RWPE1 (cell line): ENCODE results near the gene B3GNT9.

Experiments
- CTCF ChIA-PET: fragments of 350-600 bp; sonication (Branson Sonifier 250); formaldehyde crosslinking; extraction: SDS; loops from one replicate; lab custom pipeline; 2021; lab: Yijun Ruan, JAX
- POLR2A ChIA-PET: fragments of 400-600 bp; formaldehyde crosslinking; extraction: SDS; loops from one replicate; lab custom pipeline; 2020; ENCODE audit warnings: antibody characterized with exemption; ENCODE audit not compliant: low non-redundant PET; lab: Yijun Ruan, JAX
- DNase-seq: peaks from one replicate; pipeline ENCODE4 v3.0.0; 2012; ENCODE audit warnings: low spot score
- H3K27ac ChIP-seq: fragments of 450-650 bp; 2 replicates; pipeline ENCODE4 v1.5.1; 2017
- TF ChIP-seq, protein P1 (sequence below): fragments of 450-650 bp; conservative IDR thresholded peaks from 2 replicates; pipeline ENCODE4 v1.5.1; 2017; ENCODE audit warnings: low read depth, mild to moderate bottlenecking

Gene B3GNT9

DNA sequence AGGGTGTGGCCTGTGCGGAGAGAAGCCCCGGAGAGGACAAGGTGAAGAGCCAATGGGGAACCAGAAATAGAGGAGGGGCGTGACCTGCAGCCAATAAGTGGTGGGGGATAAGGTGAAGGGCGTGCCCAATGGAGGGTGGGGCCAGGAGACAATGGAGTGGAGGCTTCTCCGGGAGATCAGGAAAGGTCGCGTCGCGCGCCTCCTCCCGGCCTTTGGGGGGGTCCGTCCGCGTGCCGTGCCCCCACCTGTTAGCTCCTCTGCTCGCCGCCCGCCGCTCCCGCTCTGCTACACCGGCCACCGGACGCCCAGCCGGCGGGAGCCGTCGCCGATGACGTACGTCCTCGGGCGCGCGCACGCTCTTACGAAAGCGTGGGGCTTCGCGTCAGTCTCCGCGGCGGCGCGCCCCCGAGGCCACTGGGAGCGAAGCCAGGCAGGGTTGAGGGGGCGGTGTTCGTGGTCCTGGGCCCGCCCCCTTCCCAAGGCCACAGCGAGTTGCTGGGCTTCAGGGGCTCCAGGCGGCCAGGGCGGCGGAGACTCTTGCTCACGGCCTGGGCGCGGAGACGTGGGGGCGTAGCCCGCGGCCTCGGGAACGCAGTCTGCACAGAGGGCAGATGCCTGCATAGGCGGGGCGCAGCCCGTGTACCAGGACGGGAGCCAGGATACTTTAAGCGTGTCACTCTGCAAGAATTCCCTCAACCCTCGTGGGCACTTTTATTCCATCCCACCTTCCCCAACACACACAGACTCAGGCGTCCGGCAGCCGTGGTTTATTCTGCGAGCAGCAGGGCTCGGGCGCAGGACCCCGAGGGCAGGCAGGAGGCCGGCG is 33.0 kb upstream of the B3GNT9 start, which contains the start of gene MATCAP1:
Gene MATCAP1 (minus strand): TSS at position 337 of the 826 bp plus-strand sequence. CDS start 3,353 bp downstream, outside the sequence.
- peak; percentile 99 for DNase-seq
- TF ChIP-seq, protein P1, sequence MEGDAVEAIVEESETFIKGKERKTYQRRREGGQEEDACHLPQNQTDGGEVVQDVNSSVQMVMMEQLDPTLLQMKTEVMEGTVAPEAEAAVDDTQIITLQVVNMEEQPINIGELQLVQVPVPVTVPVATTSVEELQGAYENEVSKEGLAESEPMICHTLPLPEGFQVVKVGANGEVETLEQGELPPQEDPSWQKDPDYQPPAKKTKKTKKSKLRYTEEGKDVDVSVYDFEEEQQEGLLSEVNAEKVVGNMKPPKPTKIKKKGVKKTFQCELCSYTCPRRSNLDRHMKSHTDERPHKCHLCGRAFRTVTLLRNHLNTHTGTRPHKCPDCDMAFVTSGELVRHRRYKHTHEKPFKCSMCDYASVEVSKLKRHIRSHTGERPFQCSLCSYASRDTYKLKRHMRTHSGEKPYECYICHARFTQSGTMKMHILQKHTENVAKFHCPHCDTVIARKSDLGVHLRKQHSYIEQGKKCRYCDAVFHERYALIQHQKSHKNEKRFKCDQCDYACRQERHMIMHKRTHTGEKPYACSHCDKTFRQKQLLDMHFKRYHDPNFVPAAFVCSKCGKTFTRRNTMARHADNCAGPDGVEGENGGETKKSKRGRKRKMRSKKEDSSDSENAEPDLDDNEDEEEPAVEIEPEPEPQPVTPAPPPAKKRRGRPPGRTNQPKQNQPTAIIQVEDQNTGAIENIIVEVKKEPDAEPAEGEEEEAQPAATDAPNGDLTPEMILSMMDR: no peak
- ChIA-PET CTCF (interaction anchor here (0.5 to 2.0 kb wide), 7 partner anchors 14 to 967 kb away, joined by 3 to 9 read pairs (median 4); no protein-coding TSS in a partner anchor), POLR2A (no interaction called here)
- peak within 1 kb of the TSS; percentile 95 for H3K27ac ChIP-seq

DNA sequence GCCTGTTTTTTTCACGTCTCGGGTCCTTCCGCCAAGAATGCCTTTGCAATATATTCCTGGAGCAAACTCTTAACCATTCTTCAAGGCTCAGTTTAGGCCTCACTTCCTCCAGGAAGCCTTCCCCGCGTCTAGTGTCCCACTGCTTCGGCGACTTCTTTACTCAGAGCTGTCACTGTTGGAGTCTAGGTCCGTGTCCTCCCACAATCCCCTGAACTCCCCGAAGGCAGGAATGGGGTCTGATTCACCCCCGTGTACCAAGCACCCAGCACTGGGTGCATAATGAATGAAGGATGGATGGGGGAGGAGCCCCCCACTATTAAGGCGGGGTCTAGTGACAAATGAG is 32.5 kb upstream of the B3GNT9 start:
- peak overlapping the region; percentile 95 for H3K27ac ChIP-seq
- no peak for DNase-seq
- TF ChIP-seq, protein P1: no peak
- ChIA-PET POLR2A (no interaction called here), CTCF (interaction anchor here (0.5 to 1.0 kb wide), 2 partner anchors 28 to 113 kb away, joined by 3 to 6 read pairs; no protein-coding TSS in a partner anchor)

DNA sequence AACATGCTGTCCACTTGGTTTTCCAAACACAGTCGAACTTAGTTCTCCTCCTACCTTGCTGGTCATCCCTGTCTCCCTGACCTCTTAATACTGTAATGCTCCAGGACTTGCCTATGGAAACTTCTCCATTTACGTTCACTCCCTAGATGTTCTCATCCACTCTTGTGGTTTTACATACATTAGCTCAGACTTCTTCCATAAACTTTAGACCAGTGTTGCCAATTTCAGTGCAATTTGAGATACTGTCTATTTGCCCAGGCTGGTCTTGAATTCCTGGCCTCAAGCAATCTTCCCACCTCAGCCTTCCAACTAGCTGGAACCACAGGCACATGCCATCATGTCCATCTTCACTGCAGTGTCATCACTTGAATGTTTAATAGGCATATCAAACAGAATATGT is 31.5 kb upstream of the B3GNT9 start:
- peak overlapping the region; percentile 98 for H3K27ac ChIP-seq
- ChIA-PET CTCF (no interaction called here), POLR2A (interaction anchor here (1.3 kb wide), 1 partner anchor 11 kb away, joined by 3 read pairs; no protein-coding TSS in a partner anchor)
- TF ChIP-seq, protein P1: no peak
- DNase-seq: no peak

DNA sequence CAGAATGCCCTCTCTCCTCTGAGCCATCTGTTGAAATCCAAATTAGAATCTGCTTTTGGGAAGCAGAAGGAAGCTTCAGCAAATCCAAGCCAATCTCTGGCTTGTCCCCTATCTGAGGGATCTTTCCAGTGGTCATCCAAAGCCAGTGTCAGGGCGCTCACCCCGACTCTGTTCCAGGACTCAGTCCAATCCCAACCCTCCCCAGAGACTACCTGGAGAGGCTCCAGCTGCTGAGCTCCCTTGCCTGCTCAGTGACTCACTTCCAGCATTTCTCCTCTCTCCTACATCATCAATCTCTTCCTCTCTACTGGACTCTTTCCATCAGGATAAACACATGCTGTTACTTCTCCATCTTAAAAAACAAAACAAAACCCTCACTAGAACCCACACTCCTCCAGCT is 30.5 kb upstream of the B3GNT9 start:
- TF ChIP-seq, protein P1: no peak
- H3K27ac ChIP-seq: peak overlapping the region; percentile 98
- ChIA-PET POLR2A (interaction anchor here (1.3 kb wide), 1 partner anchor 12 kb away, joined by 3 read pairs; no protein-coding TSS in a partner anchor), CTCF (interaction anchor here (0.7 to 0.8 kb wide), 3 partner anchors 26 to 752 kb away, joined by 3 to 4 read pairs (median 3); no protein-coding TSS in a partner anchor)
- no peak for DNase-seq

DNA sequence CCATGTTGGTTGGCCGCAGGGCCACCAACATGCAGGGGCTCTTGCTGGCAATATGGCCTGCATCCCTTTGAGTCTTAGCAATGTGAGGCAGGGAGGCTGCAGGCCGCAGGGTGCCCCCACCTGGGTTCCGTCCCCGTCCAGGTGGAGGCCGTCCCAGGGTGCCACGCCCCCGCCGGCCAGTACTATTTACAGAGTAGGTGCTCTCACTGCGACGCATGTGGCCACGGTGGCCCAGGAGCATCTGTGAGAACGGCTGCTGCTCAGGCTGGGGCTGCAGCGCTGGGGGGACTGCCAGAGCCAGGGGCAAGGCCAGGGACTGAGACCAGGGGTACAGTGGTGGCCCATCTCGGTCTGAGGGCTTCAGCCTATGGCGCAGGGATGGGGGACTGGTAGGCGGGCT is 29.4 kb upstream of the B3GNT9 start:
- ChIA-PET POLR2A (no interaction called here), CTCF (interaction anchor here (1.3 kb wide), 1 partner anchor 16 kb away, joined by 4 read pairs; no protein-coding TSS in a partner anchor)
- TF ChIP-seq, protein P1: no peak
- H3K27ac ChIP-seq: peak overlapping the region; percentile 98
- DNase-seq: no peak

DNA sequence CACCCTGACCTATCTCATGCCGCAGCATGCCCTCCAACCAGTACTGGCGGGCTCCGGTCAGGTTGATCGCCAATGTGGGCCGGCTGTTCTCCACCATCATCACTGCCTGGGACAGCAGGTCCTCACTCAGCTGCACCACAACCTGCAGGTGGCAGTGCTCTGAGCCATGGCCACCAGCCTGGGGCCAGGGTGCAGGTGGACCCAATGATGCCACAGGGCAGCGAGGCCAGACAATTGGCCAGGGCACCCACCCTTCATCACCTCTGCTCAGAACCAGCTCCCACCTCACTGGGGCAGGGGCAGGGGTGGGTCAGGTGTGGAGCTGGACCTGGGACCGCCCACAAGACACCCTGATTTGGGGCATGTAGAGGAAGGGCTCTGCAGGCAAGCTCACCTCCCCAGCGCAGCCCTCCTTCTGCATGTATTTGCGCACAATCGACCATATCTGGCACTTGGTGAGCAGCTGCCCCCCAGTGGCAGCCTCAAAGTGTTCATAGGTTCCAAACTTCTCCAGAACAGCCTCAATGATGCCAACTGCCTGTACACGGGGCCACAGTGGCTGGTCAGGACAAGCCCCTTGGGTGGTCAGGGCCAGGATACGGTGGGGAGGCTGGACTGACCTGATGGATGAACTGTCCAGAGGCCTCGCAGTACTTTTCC is 28.8 kb upstream of the B3GNT9 start:
- peak overlapping the region; percentile 98 for H3K27ac ChIP-seq
- DNase-seq: no peak
- TF ChIP-seq, protein P1: peak; percentile 21; the same call in 1 of the 2 replicates
- POLR2A ChIA-PET: no interaction called here
- CTCF ChIA-PET: interaction anchor here (0.8 to 1.3 kb wide), 2 partner anchors 16 to 18 kb away, joined by 3 to 4 read pairs; no protein-coding TSS in a partner anchor
